ENCODE data around the gene NHERF1. TPM values are rescaled to one million over a fixed set of nuclear protein-coding genes. Genes with fewer than 3 reads are reported as not detected.
A peak's percentile ranks its signal among the peaks of the same experiment; 100 is the strongest.

NHERF1 gene
- total RNA-seq, 1 experiment from 2014 or later: 75.0 TPM

DNA sequence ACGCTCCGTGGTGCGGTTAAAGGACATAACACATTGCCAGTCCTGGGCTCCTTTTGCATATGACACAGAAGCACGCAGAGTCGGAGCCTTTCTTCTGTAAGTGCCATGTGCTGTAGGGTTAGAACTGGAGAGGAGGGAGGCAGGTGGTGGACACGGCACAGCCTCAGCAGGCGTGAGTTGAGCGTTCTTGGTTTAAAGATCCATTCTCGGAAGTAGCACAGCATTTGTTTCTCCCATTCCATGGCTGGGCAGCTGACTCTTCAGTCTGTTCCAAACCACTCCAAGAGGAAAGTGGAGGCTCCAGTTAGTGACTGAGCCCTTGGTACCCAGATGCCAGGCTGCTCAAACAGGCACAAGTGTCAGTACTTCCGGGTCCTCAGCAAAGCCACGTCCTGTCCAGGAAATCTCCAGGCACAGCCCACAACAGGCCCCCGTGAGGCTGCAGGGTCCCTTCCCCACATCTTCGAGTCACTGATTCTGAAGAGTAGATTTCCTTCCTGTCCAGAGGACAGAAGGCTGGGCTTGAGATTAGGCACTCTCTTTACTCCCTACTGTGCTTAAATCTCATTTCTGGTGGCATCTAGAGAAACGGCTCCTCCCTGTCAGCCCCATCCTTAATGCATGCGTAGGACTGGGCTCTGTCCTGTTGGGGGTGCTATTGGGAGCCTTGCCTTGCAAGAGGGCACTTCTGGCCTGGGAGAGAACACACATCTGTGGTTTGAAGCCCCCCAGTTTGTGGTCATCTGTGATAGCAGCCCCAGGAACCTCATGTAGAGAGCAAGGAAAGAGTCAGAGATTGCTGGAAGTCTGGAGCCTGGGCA is 67.3 kb downstream of the NHERF1 start:
- Histone ChIP-seq H3K9me2 (replicated peaks; ENCODE audit: low read length) (no peaks in the 10 kb centered on the region), H3K36me3 (ENCODE audit: low read depth, low read length) (no peaks in the 10 kb centered on the region), H3K4me1 (ENCODE audit: insufficient read depth, low read length) (no peaks in the 10 kb centered on the region), H2AFZ (ENCODE audit: low read length) (no peak overlapping the region), H3K4me2 (ENCODE audit: low read length) (no peak overlapping the region), H3F3A (ENCODE audit: low read length, unreplicated experiment) (no peaks in the 10 kb centered on the region), H3K27me3 (ENCODE audit: low read length) (no peaks in the 10 kb centered on the region), H3K9me3 (ENCODE audit: low read length) (no peaks in the 10 kb centered on the region), H3K27ac (ENCODE audit: low read length) (no peak overlapping the region), H4K20me1 (ENCODE audit: low read length) (no peaks in the 10 kb centered on the region), H3K9ac (ENCODE audit: low read length) (no peak overlapping the region), H3K4me3 (ENCODE audit: low read length) (no peak overlapping the region), H3K79me2 (ENCODE audit: low read length) (no peaks in the 10 kb centered on the region)
- ATAC-seq: no peak
- TF ChIP-seq, protein P1, sequence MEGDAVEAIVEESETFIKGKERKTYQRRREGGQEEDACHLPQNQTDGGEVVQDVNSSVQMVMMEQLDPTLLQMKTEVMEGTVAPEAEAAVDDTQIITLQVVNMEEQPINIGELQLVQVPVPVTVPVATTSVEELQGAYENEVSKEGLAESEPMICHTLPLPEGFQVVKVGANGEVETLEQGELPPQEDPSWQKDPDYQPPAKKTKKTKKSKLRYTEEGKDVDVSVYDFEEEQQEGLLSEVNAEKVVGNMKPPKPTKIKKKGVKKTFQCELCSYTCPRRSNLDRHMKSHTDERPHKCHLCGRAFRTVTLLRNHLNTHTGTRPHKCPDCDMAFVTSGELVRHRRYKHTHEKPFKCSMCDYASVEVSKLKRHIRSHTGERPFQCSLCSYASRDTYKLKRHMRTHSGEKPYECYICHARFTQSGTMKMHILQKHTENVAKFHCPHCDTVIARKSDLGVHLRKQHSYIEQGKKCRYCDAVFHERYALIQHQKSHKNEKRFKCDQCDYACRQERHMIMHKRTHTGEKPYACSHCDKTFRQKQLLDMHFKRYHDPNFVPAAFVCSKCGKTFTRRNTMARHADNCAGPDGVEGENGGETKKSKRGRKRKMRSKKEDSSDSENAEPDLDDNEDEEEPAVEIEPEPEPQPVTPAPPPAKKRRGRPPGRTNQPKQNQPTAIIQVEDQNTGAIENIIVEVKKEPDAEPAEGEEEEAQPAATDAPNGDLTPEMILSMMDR (conservative IDR thresholded peaks at IDR 0.05; ENCODE audit: low read depth, low read length): peak; percentile 50
- TF ChIP-seq EZH2 (IDR thresholded peaks at IDR 0.05; ENCODE audit: low read length, unreplicated experiment): no peak
- no peak for TF ChIP-seq EZH2phosphoT487 (IDR thresholded peaks at IDR 0.05; ENCODE audit: borderline replicate concordance, low read length)
- no peak for DNase-seq
- CTCF ChIA-PET: no interaction called here
- BruUV-seq (replicated peaks): no TSS peak
- intact Hi-C loops (cut with micrococcal nuclease): no loop called here
- POLR2A ChIA-PET (ENCODE audit: unreplicated experiment): no interaction called here

DNA sequence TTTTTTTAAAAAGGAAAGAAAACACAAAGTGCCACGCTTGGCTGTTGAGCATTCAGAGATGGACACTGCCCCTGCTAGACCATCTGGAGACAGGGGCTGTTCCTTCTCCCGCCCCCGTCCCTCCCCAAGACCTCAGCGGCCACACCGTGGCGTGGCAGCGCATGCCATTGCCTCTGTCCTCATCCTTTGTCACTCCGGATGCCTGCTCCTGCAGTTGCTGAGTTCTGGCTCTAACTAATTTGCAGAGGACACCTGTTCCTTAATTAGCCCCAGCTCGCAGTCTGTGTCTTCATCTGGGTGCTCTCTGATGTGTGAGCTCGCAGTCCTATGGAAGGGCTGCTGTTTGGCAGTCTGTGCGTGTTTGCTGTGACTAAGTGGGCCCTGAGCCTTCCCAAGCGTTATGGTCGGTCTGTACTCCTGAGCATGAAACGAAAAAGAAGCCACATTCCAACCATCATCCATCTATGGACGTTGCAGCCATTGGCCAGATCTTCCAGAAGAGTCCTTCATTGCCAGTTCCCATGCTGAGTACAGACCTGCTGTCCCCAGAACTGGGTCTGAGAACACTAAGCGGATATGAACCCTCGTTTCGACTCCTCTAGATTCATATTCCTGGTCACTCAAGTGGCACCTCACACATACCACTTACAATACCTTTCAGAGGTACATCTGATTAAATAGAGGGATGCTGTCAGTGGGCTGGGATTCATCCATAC is 68.6 kb downstream of the NHERF1 start:
- DNase-seq: no peak
- CTCF ChIA-PET: no interaction called here

More for the DNA sequence above, 68.6 kb downstream of the NHERF1 start:
- no peaks in the 10 kb centered on the region for H3K4me1 ChIP-seq (ENCODE audit: insufficient read depth, low read length)
- no peak overlapping the region for H2AFZ ChIP-seq (ENCODE audit: low read length)
- no peak overlapping the region for H3K4me2 ChIP-seq (ENCODE audit: low read length)
- POLR2A ChIA-PET (ENCODE audit: unreplicated experiment): no interaction called here
- no peak overlapping the region for H3K9ac ChIP-seq (ENCODE audit: low read length)
- no peaks in the 10 kb centered on the region for H3K79me2 ChIP-seq (ENCODE audit: low read length)
- intact Hi-C loops (cut with micrococcal nuclease): no loop called here
- no peak overlapping the region for H3K4me3 ChIP-seq (ENCODE audit: low read length)
- H3F3A ChIP-seq (ENCODE audit: low read length, unreplicated experiment): no peaks in the 10 kb centered on the region
- ATAC-seq: no peak
- H3K9me3 ChIP-seq (ENCODE audit: low read length): no peaks in the 10 kb centered on the region
- BruUV-seq (replicated peaks): no TSS peak
- no peaks in the 10 kb centered on the region for H3K27me3 ChIP-seq (ENCODE audit: low read length)
- no peaks in the 10 kb centered on the region for H3K9me2 ChIP-seq (replicated peaks; ENCODE audit: low read length)
- H3K27ac ChIP-seq (ENCODE audit: low read length): no peak overlapping the region
- no peaks in the 10 kb centered on the region for H4K20me1 ChIP-seq (ENCODE audit: low read length)
- TF ChIP-seq EZH2 (IDR thresholded peaks at IDR 0.05; ENCODE audit: low read length, unreplicated experiment) (no peak), EZH2phosphoT487 (IDR thresholded peaks at IDR 0.05; ENCODE audit: borderline replicate concordance, low read length) (no peak)
- TF ChIP-seq, protein P1 (conservative IDR thresholded peaks at IDR 0.05; ENCODE audit: low read depth, low read length): no peak
- no peaks in the 10 kb centered on the region for H3K36me3 ChIP-seq (ENCODE audit: low read depth, low read length)
